GM12872 (cell line): ENCODE data around the gene HSD17B1.

Source experiments
- CTCF ChIP-seq: IDR thresholded peaks from 3 replicates; pipeline ENCODE4 v1.5.1; 2011; ENCODE audit warnings: low read depth, mild to moderate bottlenecking, low read length, moderate library complexity; ENCODE audit not compliant: insufficient read depth

The HSD17B1 gene

GRCh38 chr17:42562388-42563142, 9.8 kb downstream of the HSD17B1 start:
- TF ChIP-seq CTCF = no peak

GRCh38 chr17:42563143-42563509, 10.4 kb downstream of the HSD17B1 start:
- TF ChIP-seq CTCF = no peak

GRCh38 chr17:42563543-42563942, 10.8 kb downstream of the HSD17B1 start:
- no peak for TF ChIP-seq CTCF

- TF ChIP-seq CTCF = no peak
These were observed 11.2 kb downstream of the HSD17B1 start for GRCh38 chr17:42563950-42564349.

- TF ChIP-seq CTCF = no peak
These were observed 12.2 kb downstream of the HSD17B1 start for GRCh38 chr17:42564815-42565522.

GRCh38 chr17:42565523-42566214, 12.9 kb downstream of the HSD17B1 start:
- TF ChIP-seq CTCF = no peak

- no peak for TF ChIP-seq CTCF
These were observed 13.6 kb downstream of the HSD17B1 start for GRCh38 chr17:42566215-42566882.
